ENCODE measurements around the gene RAPGEF2.

RAPGEF2 gene

DNA sequence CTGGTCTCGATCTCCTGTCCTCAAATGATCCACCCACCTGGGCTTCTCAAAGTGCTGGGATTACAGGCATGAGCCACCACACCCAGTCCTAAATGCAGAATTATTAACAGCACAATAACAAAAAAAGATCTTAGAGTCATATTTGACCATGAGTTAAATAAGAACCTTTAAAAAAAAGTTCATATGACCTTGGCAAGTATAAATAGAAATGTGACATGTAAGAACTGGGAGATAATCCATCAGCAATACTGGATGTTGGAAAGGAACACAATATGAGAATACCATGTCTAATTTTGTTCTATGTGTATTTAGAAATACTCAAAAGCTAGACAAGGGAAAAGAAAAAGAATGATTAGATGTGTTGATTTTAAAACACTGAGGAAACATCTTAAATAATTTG lies 231.6 kb downstream of the RAPGEF2 start:
- DNase-seq, result no peak

DNA sequence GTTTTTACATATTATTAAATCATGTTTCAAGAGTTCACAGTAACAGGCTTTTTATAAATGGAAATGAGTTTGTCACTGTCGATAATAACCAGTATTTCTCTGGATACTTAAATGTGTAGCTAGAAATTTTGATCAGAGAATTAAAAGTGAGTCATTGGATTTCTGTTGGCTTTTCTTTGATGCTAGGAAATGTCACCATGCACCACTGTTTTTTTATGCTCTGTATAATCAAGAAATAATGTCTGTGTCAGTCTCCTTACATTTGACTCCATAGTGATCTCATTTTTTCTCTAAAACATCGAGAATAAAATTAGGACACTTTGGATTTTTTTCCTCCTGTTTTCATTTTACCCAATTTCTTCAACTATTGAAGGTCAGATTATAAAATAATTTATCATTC lies 234.2 kb downstream of the RAPGEF2 start:
- no peak for DNase-seq

DNA sequence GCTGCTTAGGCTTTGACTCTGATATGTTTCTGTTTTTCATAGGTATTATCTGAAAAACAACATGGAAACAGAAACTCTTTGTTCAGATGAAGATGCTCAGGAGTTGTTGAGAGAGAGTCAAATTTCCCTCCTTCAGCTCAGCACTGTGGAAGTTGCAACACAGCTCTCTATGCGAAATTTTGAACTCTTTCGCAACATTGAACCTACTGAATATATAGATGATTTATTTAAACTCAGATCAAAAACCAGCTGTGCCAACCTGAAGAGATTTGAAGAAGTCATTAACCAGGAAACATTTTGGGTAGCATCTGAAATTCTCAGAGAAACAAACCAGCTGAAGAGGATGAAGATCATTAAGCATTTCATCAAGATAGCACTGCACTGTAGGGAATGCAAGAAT lies 238.6 kb downstream of the RAPGEF2 start:
- no peak for DNase-seq

DNA sequence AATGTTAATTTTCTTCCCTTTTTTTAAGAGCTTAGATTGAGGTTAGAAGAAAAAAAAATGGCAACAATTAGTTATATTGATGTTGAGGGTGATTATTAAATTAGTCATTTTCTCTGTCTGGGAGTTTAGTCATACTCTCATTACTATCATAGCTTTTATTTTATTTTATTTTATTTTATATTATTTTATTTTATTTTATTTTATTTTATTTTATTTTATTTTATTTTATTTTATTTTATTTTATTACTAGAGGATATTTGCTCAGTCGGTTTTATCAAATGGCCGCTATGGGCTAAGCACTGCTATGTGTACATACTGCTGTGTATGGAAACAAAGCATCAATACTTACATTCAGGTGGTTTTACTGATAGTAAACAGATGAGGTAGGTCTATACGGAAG lies 239.5 kb downstream of the RAPGEF2 start:
- DNase-seq, result no peak

DNA sequence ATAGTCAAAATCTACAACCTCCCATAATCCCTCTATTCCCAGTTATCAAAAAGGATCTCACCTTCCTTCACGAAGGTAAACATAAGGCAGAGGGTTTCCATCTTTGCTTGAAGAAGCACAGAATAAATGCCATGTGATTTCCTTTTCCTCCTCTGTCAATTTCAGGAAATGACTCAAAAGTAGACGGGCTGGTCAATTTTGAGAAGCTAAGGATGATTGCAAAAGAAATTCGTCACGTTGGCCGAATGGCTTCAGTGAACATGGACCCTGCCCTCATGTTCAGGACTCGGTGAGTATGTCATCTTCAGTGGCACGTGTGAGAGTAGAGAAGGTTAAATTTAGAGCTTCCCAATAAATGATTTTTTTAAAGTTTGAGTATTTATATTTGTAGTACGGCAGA lies 240.2 kb downstream of the RAPGEF2 start:
- DNase-seq, result no peak

DNA sequence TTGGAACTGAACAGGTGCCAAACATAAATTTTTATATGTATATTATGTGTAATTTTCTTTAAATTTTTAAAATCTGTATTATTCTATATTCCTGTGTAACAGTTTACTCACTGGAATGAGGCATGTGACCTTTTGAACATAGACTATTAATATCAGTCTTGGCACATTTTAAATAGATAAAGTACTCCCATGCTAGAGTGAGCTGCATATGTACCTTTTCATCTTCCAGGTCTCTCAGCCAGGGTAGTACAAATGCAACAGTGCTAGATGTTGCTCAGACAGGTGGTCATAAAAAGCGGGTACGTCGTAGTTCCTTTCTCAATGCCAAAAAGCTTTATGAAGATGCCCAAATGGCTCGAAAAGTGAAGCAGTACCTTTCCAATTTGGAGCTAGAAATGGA lies 242.0 kb downstream of the RAPGEF2 start:
- no peak for DNase-seq

DNA sequence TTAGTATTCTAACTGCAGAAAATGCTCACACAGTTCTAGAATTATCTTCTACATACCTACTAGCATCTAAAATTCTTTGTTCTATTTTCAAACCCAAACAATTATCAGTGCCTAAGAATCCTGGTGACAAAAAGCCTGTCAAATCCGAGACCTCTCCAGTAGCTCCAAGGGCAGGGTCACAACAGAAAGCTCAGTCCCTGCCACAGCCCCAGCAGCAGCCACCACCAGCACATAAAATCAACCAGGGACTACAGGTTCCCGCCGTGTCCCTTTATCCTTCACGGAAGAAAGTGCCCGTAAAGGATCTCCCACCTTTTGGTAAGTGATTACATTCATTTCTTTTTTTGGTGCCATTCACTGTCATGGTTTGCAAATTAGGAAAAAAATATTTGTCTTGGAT lies 243.8 kb downstream of the RAPGEF2 start:
- DNase-seq, result no peak

DNA sequence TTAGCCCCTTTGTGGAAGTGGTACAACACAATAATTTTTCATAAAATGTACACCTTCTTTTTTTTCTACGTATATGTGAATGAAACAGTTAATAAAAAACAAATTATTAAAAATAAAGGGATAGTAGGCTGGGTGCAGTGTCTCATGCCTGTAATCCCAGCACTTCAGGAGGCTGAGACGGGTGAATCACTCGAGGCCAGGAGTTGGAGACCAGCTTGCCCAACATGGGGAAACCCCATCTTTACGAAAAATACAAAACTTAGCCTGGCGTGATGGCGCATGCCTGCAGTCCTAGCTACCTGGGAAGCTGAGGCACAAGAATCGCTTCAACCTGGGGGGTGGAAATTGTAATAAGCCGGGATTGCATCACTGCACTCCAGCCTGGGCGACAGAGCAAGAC lies 244.9 kb downstream of the RAPGEF2 start:
- no peak for DNase-seq

DNA sequence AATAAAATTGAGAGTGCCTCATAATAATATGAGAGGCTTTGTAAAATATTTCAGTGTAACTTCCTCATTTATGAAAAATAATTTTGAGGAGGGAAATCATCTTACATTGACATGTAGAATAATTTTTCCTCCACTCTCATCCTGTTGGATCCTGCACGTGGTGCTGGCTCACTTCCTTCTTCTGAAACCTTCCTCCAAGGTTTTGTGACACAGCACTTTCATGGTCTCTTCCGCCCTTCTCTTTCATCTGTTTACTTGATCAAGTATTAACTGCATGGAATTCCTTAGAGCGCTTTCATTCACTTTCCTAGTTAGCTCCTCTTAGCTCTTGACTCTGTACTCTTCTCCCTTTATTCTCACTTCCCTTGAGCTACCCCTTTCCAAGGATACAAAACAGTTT lies 246.5 kb downstream of the RAPGEF2 start:
- no peak for DNase-seq

DNA sequence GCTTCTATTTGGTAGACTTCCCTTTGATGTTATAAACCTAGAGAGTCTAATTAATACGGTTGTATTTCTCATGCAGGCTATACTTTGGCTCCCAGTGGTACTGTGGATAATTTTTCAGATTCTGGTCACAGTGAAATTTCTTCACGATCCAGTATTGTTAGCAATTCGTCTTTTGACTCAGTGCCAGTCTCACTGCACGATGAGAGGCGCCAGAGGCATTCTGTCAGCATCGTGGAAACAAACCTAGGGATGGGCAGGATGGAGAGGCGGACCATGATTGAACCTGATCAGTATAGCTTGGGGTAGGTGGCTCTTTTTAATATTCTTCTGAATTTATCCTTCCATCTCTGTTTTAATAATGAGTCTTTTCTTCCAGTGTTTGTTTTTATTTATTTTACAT lies 249.7 kb downstream of the RAPGEF2 start:
- no peak for DNase-seq

DNA sequence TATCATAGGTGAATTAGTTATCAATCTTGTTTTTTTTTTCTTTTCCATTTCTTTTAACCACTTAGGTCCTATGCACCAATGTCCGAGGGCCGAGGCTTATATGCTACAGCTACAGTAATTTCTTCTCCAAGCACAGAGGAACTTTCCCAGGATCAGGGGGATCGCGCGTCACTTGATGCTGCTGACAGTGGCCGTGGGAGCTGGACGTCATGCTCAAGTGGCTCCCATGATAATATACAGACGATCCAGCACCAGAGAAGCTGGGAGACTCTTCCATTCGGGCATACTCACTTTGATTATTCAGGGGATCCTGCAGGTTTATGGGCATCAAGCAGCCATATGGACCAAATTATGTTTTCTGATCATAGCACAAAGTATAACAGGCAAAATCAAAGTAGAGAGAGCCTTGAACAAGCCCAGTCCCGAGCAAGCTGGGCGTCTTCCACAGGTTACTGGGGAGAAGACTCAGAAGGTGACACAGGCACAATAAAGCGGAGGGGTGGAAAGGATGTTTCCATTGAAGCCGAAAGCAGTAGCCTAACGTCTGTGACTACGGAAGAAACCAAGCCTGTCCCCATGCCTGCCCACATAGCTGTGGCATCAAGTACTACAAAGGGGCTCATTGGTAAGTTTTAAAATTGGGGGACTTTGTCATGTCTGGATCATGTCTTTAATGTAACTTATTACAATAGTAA lies 250.7 kb downstream of the RAPGEF2 start:
- no peak for DNase-seq

DNA sequence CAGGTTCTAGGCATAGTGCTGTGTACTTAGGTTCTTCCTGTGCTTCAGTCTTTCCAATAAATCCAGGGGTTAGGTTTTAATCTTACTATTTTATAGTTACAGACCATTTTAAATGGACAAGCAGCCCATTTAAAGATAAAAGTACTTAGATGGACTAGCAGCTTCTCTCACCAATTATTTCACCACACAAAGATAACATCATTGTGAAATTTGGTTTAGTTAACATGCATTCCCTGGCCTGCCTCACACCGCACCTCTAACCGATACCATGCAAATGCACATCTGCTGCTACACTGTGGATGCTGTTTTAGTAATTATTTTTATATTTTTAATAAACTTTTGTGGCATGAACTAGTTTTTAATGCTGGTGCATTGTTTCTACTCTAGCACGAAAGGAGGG lies 252.6 kb downstream of the RAPGEF2 start:
- DNase-seq, result no peak

DNA sequence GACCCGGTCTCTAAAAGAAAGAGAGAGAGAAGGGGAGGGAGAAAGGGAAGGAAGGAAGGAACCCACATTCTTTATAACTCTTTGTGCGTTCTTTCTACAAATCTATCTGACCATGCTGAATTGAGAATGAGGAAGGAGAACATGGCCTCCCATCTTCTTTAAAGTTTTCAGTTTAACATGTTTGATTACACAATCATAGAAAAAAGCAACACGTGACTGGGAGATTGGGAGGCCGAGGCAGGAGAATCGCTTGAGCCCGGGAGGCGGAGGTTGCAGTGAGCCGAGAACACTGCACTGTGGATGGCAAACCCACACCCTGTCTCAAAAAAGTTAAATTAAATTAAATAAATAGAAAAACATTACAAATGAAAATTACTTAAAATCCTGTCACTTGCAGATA lies 254.5 kb downstream of the RAPGEF2 start:
- DNase-seq, result no peak

DNA sequence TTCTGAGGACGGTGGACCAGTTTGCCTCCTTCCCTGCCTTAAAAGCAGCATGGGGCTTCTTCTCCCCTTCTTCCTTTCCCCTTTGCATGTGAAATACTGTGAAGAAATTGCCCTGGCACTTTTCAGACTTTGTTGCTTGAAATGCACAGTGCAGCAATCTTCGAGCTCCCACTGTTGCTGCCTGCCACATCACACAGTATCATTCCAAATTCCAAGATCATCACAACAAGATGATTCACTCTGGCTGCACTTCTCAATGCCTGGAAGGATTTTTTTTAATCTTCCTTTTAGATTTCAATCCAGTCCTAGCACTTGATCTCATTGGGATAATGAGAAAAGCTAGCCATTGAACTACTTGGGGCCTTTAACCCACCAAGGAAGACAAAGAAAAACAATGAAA lies 255.3 kb downstream of the RAPGEF2 start:
- no peak for DNase-seq

DNA sequence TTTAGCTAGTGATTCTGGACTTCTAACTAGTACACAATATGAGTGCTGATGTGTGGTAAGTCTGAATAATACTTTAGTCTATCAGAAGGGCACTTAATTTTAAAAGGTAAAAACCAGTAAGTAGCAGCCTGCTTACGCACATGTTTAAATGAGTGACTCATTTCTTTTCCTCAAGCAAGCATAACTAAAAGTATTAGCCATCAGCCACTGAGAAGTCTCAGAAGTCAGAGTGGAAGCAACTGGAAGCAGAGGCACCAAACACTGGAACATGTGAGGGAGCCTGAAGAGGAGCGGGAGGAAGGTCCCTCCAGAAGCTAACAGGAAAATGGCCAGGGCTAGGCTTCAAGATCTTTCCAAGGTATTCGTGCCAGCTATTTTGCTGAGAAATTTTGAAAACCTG lies 257.7 kb downstream of the RAPGEF2 start:
- no peak for DNase-seq

DNA sequence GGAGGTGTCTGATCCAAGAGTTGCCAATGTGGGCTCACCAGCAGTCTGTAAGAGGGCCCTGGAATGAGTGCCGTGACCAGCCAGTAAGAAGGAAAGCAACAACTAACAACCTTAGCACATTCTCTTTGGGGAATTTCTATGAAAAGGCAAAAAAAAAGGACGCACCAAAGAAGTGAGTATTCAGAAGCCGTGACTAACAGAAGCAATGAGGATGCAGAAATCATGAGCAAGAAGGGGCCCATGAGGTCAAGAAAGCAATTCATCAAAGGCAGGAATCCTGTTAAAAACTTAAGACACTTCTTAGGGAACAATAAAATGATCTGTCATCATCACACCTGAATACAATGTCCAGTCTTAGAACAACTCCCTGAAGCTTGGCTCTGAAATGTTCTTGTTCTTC lies 260.5 kb downstream of the RAPGEF2 start:
- DNase-seq, result no peak

DNA sequence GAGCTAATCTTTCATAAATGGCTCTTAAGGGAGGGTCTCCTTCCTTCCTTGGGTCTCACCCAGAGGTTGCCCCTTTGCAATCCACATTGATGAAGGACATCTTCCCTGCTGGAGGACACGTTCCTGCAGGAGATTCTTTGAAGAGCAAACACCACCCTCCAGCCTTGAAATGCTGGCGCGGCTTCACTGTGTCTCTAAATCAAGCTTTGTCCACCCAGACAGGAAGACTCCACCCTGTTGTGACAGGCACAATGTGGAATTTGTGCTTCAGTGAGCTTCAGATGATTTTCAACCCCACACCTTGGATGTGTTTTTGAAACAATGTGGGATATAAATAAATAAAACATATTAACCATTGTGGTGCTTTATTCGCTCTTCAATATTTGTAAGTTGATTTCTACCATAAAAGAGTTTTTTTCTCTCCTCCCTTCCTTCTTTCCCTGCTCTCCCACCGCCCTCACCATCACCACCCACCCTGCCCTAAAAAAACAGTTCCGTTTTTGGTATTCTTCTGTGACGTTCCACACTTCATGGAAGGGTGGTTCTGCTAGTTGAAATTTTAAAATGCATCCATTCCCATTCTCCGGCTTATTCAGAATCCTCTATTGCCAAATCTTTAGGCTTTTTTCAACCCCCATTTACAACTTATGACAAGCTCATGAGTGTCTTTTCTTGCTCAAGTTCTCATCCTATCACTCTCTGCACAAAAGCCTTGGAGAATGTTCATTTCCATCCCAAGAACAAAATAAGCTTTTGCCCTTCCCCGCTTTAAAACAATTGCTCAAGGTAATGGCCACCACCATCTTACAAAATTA lies 264.3 kb downstream of the RAPGEF2 start:
- no peak for DNase-seq

DNA sequence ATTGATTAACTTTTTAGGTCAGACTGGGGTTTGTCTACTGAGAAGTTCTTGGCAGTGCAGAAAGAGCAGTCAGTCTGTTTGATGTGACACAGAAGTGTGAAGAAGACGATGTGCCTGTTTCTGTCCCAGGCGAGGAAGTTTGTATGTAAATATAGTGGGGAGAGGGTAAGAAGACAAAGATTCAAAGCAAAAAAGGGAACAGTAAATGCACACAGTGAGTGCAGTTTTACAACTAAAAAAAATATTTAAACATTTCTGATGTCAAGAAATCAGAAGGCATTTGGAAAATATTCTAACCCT lies 264.9 kb downstream of the RAPGEF2 start:
- no peak for DNase-seq

DNA sequence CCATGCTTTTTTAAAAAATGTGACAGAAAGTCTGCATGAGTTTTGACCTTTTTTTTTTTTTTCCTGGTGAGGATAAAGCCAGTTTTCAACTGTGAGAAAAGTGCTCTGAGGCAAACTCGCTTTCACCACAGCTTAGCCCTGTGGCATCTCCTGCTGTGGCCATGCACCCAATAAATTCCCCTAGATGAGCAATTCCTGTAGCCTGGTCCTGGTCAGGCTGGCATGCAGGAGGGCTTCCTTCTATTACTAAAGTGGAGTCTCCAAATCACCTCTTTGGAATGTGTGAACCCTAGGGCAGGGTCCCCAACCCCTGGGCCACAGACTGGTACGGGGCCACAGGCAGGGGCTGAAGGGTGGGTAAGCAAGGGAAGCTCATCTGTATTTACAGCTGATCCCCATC lies 265.4 kb downstream of the RAPGEF2 start:
- DNase-seq, result no peak

DNA sequence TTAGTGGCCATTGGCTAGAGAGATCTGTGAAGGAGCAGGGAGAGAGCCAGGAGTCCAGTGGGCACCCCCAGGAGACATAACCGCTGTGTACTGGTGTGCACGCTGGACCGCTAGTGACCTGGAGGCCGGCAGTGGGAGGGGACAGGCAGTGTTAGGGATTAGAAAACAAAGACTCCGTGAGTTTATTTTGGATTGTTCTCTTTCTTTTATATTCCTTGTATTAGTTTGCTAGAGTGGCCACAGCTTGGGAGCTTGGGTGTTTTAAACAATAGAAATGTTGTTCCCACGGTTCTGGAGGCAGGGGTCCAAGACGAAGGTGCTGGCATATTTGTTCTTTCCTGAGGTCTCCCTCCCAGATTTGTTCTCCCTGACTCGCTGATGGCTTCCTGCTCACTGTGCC lies 266.4 kb downstream of the RAPGEF2 start:
- no peak for DNase-seq

DNA sequence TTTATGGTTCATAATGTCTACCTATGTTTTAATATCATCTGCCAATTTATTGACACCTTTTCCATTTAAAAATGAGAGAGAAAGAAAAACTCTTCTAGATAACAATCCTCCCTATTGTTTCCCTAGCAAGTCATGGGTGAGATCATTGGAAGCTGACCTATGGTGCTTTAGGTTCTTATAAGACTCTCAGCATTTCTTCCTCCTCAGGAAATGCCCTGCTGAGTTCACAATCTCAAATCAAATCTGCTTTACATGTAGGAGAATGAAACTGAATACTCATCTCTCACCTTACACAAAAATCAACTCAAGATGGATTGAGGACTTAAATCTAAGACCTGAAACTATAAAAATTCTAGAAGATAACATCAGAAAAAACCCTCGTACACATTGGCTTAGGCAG lies 267.4 kb downstream of the RAPGEF2 start:
- no peak for DNase-seq

DNA sequence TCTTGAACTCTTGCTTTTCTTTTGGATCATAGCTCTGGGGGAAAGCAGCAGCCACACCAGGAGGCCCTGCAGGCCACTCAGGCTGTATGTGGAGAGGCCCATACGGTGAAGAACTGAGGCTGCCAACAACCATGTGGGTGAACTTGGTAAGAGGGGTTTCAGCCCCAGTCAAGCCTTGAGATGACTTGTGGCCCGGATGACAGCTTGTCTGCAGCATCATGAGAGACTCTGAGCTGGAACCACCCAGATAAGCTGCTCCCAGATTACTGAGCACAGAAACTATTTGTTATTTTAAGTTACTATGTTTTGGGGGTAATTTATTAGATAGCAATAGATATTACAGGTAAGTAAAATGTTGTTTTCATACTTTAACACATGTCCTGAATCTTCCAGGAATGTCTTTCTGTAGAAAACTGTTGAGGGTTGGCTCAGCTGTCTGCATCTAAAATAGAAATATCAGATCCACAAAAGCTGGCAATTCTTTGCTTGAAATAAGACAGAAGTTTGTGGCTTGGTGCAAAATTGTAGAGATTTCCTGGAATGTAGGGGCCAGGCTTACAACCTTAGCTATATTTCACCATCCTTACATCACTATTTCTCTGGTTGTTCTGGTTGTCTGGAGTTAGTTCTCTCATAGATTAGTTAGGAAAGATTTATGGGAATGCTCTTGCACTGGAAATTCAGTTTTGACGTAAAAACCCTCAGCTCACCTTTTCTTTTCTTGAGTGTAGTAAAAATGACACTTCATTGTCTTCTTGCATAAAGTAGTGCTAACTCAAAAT lies 272.1 kb downstream of the RAPGEF2 start:
- no peak for DNase-seq

DNA sequence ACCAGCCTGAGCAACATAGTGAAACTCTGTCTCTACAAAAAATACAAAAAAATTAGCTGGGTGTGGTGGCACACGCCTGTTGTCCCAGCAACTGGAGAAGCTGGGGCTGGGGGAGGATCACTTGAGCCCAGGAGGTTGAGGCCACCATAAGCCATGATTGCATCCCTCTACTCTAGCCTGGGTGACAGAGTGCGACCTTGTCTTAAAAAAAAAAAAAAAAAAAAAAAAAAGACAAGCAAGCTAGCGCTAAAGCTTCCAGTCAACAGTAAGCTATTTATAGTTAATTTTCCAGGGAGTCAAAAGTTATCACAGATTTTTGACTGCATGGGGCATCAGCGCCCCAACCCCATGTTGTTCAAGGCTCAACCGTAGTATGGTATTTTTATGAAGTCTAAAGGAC lies 273.4 kb downstream of the RAPGEF2 start:
- DNase-seq, result no peak

DNA sequence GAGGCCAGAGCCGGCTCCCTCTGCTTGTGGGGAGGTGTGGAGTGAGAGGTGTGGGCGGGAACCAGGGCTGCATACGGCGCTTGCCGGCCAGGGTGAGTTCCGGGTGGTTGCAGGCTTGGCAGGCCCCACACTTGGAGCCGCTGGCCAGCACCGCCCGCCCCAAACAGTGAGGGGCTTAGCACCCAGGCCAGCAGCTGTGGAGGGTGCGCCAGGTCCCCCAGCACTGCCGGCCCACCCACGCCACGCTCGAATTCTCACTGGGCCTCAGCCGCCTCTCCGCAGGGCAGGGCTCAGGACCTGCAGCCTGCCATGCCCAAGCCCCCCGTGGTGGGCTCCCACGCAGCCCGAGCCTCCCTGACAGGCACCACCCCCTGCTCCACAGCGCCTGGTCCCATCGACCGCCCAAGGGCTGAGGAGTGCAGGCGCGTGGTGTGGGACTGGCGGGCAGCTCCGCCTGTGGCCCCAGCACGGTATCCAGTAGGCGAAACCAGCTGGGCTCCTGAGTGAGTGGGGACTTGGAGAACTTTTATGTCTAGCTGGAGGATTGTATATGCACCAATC lies 275.3 kb downstream of the RAPGEF2 start:
- DNase-seq, result no peak

All from stimulated activated CD4-positive, alpha-beta T cell treated with anti-CD3 and anti-CD28 coated beads, Interleukin-2, amount 100 ng/mL, for 48 hours (primary cell).